Endothelial cell (in vitro differentiated cells): Measurements from ENCODE around the gene EZR. TPM values are rescaled to one million over a fixed set of nuclear protein-coding genes. Genes with fewer than 3 reads are reported as not detected.
A peak's percentile ranks its signal among the peaks of the same experiment; 100 is the strongest.

Experiments
- DNase-seq: peaks from one replicate; pipeline ENCODE4 v3.0.0; 2021; ENCODE audit warnings: low spot score
- H3K27ac Mint-ChIP-seq: one replicate; pipeline ENCODE4 v1.8.0; 2021; ENCODE audit warnings: mixed read lengths, inconsistent platforms; ENCODE audit not compliant: unreplicated experiment
- H3K27me3 Mint-ChIP-seq: one replicate; pipeline ENCODE4 v1.8.0; 2021; ENCODE audit warnings: mild to moderate bottlenecking, moderate library complexity, mixed read lengths, inconsistent platforms; ENCODE audit not compliant: unreplicated experiment
- H3K36me3 Mint-ChIP-seq: one replicate; pipeline ENCODE4 v1.8.0; 2021; ENCODE audit warnings: mild to moderate bottlenecking, low read depth, mixed read lengths, inconsistent platforms; ENCODE audit not compliant: unreplicated experiment
- H3K4me1 Mint-ChIP-seq: one replicate; pipeline ENCODE4 v1.8.0; 2021; ENCODE audit warnings: mild to moderate bottlenecking, mixed read lengths, inconsistent platforms; ENCODE audit not compliant: unreplicated experiment
- H3K4me3 Mint-ChIP-seq: one replicate; pipeline ENCODE4 v1.8.0; 2021; ENCODE audit warnings: mild to moderate bottlenecking, mixed read lengths, inconsistent platforms; ENCODE audit not compliant: unreplicated experiment
- H3K9me3 Mint-ChIP-seq: one replicate; pipeline ENCODE4 v1.8.0; 2021; ENCODE audit warnings: mixed read lengths, inconsistent platforms; ENCODE audit not compliant: unreplicated experiment
- total RNA-seq: library from RNA; stranded (reverse); fragmentation: NEBNext Ultra II Directional; extraction: Animal tissue kit (Norgen Biotek cat#: 25700); gene quantifications from one replicate; pipeline ENCODE4 v1.2.1, GENCODE V29; 2021; ENCODE audit not compliant: unreplicated experiment
- TF ChIP-seq, protein P1 (sequence below): fragments of 200-600 bp; sonication (generic); IDR thresholded peaks from one replicate; pipeline ENCODE4 v1.5.0; 2021; ENCODE audit warnings: antibody characterized with exemption; ENCODE audit not compliant: unreplicated experiment

EZR gene
- total RNA-seq, 1 donor from 2014 or later = 125 TPM

DNA sequence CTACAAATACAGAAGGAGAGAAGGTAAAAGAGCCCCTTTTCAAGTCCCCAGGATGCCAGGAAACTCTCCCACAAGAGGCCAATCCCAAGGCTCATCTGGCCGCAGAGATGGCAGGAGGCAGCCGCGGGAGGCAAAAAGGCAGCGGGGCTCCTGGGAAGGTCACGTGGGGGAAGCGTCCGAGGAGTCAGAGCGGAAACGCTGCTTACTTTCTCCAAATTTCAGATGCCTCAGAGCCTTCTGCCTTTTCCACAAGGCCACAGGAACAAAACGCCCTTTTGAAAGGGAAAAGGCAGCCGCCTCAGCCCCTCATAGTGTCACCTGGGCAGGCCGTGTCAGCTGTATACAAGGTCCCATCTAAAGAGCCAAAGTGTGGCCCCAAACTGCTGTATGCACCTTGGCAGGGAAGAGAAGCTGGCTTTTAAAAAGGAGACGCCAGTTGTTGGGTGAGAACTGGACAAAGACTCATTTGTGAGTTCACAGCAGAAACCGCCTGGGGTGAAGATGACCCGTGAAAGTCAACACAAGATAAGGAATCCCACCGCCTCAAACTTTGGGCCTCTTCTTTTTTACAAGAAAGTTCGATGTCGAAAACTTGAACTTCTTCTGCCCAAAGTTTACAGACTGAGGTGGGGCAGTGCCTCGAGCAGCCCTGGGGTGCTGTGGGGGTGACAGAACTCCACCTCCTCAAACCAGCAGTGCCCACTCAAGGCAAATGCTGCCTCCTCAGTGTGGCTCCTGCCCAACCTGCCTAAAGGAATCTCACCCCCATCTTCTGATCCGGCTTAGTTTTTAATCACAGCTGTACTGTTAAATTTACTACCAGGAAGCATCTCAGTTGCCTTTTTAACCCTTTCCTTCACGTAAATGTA is 45.4 kb downstream of the EZR start:
- Mint-ChIP-seq H3K4me1 (peaks cover 15% of the 10 kb centered on the region), H3K36me3 (peaks cover 57% of the 10 kb centered on the region), H3K27me3 (peaks cover 6% of the 10 kb centered on the region), H3K4me3 (peak overlapping the region; percentile 73), H3K9me3 (no peaks in the 10 kb centered on the region), H3K27ac (peak overlapping the region; percentile 48)
- TF ChIP-seq, protein P1, sequence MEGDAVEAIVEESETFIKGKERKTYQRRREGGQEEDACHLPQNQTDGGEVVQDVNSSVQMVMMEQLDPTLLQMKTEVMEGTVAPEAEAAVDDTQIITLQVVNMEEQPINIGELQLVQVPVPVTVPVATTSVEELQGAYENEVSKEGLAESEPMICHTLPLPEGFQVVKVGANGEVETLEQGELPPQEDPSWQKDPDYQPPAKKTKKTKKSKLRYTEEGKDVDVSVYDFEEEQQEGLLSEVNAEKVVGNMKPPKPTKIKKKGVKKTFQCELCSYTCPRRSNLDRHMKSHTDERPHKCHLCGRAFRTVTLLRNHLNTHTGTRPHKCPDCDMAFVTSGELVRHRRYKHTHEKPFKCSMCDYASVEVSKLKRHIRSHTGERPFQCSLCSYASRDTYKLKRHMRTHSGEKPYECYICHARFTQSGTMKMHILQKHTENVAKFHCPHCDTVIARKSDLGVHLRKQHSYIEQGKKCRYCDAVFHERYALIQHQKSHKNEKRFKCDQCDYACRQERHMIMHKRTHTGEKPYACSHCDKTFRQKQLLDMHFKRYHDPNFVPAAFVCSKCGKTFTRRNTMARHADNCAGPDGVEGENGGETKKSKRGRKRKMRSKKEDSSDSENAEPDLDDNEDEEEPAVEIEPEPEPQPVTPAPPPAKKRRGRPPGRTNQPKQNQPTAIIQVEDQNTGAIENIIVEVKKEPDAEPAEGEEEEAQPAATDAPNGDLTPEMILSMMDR = no peak
- no peak for DNase-seq

GRCh38 chr6:158772851-158773371 is 46.3 kb downstream of the EZR start:
- no peak for DNase-seq
- Mint-ChIP-seq H3K4me1 (peaks cover 15% of the 10 kb centered on the region), H3K27me3 (peaks cover 7% of the 10 kb centered on the region), H3K4me3 (peak overlapping the region; percentile 73), H3K36me3 (peaks cover 64% of the 10 kb centered on the region), H3K9me3 (no peaks in the 10 kb centered on the region), H3K27ac (peak overlapping the region; percentile 7)
- TF ChIP-seq, protein P1 = no peak

- H3K36me3 Mint-ChIP-seq = peaks cover 67% of the 10 kb centered on the region
- peak overlapping the region; percentile 28 for H3K27ac Mint-ChIP-seq
Observed at GRCh38 chr6:158772172-158772571, 47.0 kb downstream of the EZR start.

DNA sequence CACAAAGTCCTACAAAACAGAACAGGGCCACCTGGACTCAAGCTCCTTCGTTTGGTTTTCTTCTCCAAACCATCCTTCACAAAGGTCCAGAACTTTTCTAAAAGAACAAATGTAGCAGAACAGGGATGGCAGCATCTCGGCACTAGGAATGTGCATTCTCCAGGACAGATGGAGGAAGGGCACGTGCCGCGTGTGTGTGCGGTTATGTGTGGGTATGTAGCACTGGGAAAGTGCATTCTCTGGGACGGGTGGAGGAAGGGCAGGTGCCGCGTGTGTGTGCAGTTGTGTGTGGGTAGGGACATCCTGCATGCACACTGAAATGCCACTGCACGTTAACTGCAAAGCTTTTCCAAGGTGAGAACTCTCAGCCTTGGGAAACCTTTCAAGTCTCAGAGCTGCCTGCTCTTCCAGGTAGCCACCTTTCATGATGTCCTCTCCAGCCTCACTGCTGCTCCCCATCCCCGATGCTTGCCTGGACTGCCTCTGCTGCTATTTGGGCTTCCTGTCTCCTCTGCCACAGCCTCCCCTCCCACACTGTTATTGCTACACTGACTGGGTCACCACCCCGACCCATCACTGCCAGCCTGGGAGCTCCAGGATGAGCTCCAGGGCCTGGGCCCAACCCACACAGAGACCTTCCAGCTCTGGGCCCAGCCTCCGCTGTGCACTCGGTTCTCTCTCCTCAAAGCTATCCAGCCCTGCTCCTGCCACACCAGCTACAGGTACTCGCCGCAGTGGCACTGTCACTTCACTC is 47.6 kb downstream of the EZR start:
- TF ChIP-seq, protein P1 = no peak
- peaks cover 9% of the 10 kb centered on the region for H3K27me3 Mint-ChIP-seq
- peaks cover 12% of the 10 kb centered on the region for H3K4me1 Mint-ChIP-seq
- peak overlapping the region; percentile 61 for H3K27ac Mint-ChIP-seq
- H3K9me3 Mint-ChIP-seq = no peaks in the 10 kb centered on the region
- DNase-seq = no peak
- H3K4me3 Mint-ChIP-seq = peak overlapping the region; percentile 56
- peaks cover 67% of the 10 kb centered on the region for H3K36me3 Mint-ChIP-seq

More at GRCh38 chr6:158772172-158772571, 47.0 kb downstream of the EZR start:
- Mint-ChIP-seq H3K27me3 (peaks cover 9% of the 10 kb centered on the region), H3K4me3 (peak overlapping the region; percentile 40), H3K9me3 (no peaks in the 10 kb centered on the region), H3K4me1 (peaks cover 15% of the 10 kb centered on the region)
- no peak for DNase-seq
- TF ChIP-seq, protein P1 = no peak
